Fibroblast of peridontal ligament (primary cell): ENCODE measurements around the gene NAP1L1.

Source experiments
- DNase-seq: peaks from one replicate; pipeline ENCODE4 v3.0.0-alpha.2; 2010; ENCODE audit errors: extremely low read depth

Gene NAP1L1, protein sequence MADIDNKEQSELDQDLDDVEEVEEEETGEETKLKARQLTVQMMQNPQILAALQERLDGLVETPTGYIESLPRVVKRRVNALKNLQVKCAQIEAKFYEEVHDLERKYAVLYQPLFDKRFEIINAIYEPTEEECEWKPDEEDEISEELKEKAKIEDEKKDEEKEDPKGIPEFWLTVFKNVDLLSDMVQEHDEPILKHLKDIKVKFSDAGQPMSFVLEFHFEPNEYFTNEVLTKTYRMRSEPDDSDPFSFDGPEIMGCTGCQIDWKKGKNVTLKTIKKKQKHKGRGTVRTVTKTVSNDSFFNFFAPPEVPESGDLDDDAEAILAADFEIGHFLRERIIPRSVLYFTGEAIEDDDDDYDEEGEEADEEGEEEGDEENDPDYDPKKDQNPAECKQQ

DNA sequence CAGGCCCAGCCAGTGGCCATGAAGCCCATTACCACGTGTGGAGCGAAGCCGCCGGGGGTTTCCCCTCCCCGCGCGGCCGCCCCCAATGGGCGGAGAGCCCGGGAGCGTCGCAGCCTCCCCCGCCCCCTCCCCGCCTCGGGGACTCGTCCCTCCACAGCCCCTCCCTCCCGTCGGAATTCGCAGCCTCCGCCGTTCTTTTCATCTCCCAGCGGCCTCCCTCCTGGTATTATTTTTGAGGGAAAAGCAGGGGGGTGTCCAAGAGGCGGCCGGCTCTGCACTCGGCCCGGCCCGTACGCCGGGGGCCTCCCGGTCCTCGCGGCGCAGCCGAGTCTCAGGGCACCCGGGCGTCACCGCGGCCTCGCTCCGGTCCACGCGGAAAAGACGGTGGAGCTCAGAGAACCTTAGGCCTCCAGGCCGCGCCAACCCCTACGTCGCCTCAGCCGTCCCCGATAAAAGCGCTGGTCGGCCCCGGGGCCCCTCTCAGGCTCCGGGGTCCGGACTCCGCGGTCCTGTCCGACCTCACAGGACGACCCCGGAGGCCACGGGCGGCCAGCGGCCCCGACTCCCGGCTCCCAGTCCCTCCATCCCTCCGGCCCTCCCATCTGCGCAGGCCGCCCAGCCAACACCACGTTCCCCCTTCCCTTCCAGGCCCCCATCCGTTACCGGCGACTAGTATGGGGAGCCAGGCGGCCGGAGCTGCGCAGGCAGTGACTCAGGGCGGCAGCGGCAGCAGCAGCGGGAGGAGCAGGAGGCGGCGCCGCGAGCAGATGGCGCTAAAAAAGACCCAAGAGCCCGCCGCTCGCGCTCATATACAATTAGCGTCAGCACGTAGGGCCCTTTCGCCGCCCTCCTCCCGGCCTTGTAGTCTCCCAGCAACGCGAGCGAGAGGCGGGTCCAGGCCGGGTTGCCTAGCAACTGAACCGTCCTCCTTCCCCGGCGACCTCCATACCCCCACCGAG lies at the start of gene NAP1L1:
NAP1L1 (minus strand) TSS at position 782 of the 959 bp plus-strand sequence. CDS start 10,466 bp downstream, outside the sequence.
- DNase-seq = peak; percentile 97

DNA sequence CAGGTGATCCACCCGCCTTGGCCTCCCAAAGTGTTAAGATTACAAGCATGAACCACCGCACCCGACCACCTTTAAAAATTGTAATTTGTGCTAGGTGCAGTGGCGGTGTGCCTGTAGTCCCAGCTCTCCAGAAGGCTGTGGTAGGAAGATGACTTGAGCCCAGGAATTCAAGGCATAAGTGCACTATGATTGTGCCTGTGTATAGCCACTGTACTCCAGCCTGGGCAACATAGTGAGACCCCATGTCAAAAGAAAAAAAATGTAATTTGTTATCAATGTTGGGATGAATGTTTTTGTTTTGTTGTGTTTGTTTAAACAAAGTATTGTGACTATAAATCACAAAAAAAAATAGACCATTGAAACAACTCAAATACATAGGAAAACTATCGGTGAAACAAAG lies 43.1 kb upstream of the NAP1L1 start:
- DNase-seq = no peak

- no peak for DNase-seq
Observed at GRCh38 chr12:76124456-76124855, 40.0 kb upstream of the NAP1L1 start.

DNA sequence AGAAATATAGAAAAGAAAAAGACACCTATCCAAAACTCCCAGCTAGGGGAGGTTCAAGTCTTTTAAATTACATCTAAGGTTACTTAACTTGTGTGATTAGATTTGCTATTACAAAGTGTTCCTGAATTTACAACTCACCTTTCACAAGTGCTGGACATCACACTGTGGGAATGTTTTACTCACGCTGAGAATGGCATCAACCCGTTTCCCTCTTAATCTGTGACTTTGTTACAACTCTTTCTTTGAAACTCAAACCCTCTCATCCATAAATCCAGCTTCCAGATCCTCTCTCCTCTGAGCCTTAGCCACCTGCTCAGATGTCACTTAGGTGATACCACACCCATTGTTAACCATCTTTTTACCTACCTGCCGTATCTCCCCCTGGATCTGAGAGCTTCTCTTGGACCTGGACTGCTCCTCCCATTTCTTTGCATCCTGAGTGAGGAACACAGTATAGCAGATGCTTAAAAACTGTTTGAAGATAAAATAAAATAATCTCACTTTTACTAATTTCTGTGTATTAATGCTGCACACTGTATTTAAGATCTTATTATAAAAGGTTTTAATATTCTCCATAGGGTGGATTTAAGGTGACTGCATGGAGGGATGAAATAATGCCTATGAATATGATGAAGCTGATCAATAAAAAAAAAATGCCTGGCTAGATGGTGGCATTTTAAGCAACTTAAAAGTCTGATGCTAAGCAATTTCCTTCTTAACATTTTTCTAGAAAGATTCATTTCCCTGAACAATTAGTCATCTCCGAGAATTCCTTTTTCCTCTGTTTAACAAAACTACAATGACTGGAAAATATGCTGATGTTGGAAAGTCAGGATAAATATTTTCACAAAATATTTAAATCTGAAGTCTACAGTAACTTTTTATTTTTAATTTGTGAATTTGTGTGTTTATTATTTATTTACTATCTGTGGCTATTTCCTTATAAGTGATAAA lies 39.1 kb upstream of the NAP1L1 start:
- peak; percentile 79 for DNase-seq

DNA sequence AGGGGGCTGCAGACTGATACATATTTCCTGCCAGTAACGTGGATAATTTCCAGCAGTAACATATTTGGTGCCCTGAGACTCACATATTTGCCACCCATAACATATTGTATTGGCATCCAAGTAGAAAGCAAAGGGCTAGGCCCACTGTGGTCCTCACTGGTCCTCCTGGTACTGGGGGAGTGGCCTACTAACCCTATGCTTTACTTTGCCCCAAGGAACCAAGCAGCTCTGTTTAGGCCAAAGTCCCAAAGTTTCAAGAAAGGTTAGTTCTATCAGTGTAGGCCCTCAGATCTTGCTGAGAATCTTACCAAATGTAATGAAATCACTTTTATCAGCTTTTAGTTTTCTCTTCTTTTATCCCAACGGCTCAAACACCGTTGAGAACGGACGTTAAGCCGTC lies 35.4 kb upstream of the NAP1L1 start:
- DNase-seq = no peak

DNA sequence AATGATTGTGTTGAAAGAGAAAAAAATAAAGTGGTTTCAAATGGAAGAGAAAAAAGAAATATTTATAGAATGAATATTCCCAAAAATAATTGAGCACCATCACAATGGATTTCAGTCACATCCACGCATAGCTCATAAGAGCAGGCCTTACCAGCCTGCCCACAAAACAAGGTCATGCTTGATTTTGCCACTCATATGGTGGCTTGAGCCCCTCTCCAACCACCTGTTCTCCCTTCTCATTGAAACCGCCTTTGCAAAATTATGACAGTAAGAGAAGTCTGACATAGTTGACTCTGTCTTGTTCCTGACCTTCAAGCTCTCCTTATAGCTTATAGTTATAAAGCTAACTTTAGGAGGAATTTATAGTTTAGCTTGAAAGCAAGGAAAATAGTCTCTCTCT lies 33.3 kb upstream of the NAP1L1 start:
- DNase-seq = no peak

DNA sequence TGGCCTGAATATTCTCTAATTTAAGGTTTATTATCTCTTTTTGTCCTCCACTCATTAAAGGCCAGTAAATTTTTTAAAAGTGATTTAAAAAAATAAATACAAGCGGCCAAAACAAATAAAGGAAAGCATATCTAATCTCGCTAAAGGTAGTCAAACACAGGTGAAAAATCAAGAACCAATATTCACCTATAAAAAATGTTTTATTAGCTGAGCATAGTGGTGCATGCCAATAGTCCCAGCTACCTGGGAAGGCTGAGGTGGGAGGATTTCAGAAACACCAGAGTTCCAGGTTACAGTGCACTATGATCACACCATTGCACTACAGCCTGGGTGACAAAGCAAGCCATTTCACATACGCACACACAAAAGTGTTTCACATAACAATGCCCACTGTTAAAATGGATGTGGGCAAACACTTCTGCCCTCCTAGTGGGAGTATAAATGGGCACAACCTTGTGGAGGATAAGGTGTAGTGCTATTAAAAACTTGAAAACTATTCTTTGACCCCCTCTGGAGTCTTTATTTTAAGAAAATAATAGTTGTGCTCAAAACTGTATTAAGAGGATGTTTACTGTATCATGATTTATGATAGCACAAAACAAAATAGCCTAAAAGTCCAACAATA lies 32.7 kb upstream of the NAP1L1 start:
- DNase-seq = no peak

DNA sequence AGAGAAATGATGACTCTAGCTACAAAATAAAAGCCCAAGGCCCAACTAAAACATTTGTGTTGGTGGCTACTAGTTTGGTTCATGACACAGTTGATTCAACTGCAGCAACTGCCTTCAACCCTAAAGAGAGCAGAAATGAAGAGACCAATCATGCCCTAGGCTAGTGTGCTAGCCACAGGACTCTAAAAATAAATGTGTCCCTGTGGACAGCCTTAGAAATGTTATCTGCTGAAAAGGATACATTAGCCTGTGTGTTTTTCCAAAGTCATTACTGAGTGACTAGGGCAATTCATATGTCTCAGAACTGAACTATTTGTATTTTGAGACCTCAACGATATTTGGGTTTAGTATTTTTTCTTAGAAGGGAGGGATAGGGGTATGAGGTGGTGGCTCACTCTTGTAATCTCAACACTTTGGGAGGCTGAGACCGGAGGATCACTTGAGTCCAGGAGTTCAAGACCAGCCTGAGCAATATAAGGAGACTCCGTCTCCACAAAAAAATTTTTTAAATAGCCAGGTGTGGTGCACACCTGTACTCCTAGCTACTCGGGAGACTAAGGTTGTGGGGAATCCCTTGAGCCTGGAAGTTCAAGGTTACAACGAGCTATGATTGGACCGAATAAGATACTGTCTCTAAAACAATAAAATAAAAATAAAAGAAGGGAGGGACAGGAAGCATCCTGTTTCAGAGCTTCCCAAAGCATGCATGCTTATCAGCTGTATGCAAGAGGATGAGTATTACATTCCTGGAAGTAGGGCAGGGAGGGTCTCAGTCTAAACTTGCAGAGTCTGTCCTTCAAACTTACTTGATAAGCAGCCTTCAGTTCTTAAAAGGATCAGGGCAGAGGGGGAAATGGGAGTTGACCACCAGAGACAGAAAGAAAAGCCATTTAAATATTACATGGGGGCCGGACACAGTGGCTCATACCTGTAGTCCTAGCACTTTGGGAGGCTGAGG lies 29.6 kb upstream of the NAP1L1 start:
- peak; percentile 52 for DNase-seq

DNA sequence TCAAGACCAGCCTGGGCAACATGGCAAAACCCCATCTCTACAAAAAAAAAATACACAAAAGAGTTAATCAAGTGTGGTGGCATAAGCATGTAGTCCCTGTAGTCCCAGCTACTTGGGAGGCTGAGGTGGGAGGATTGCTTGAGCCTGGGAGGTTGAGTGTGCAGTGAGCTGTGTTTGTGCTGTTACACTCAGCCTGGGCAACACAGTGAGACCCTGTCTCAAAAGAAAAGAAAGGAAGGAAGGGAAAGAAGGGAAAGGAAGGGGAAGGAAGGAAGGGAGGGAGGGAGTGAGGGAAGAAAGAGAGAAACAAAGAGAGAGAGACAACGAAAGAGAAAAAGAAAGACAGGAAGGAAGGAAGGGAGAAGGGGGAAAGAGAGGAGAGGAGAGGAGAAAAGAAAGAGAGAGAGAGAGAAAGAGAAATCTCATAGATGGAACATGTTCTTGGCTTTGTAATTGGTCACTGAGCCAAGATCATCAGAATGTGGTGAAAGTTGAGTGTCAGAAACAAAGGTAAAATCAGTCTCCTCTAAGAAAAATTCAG lies 26.8 kb upstream of the NAP1L1 start:
- no peak for DNase-seq

GRCh38 chr12:76109879-76110278 lies 25.4 kb upstream of the NAP1L1 start:
- no peak for DNase-seq

- no peak for DNase-seq
Observed at GRCh38 chr12:76108356-76108755, 23.9 kb upstream of the NAP1L1 start.

DNA sequence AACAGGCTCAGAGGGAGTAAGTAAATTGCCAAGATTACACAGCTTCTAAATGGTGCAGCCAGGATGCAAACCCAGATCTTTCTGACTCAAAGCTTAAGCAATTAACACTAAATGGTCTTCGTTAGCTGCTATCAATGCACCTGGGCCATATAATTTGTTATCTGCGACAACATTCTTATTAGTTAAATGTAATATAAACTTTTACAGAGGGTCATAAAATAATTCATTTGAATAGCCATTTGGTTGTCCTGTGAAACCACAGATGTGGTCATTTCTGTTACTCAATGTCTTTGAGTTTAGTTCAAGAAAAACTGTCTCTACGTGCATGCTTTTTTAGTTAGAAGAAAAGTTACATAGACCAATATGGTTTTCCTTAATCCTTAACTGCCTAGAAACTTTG lies 22.1 kb upstream of the NAP1L1 start:
- DNase-seq = peak; percentile 9

DNA sequence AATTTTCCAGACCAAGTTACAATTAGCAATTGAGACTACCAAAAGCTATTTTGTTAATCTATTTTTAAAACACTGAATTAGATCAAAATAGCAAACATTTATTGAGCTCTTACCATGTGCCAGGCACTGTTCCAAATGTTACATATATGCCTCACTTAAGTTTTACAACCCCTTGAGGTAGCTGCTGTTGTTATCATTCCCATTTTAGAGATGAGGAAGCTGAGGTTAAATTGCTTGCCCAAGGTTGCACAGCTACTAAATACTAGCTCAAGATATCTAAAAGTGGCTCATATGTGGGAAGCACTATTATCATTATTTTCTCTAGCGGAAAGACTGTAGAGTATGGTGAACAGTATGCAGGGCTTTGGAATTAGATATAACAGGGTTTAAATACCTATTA lies 19.5 kb upstream of the NAP1L1 start:
- no peak for DNase-seq

- DNase-seq = no peak
Observed at GRCh38 chr12:76101739-76102385, 17.4 kb upstream of the NAP1L1 start.

DNA sequence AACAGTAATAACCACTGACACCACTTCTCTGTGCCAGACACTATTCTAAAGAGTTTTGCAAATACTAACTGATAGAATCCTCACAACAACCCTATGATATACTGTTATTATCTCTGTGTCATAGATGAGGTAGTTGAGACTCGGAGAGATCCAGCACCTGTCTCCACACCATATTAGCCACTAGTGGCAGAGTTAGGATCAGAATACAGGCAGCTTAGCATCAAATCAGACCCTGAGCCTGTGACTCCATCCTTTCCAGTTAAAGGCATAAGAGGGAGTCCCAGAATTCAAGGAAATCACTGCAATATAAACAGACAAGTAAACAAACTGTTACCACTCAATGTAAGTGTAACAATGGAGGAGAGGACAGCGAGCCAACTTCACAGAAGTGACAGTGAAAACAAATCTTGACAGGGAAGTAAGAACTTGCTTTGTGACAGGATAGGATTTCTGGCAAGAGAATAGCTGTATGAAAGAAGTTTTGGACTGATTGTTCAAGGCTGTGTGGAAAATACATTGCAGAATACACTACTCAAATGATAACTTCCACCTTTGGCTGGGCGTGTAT lies 11.7 kb upstream of the NAP1L1 start:
- no peak for DNase-seq

DNA sequence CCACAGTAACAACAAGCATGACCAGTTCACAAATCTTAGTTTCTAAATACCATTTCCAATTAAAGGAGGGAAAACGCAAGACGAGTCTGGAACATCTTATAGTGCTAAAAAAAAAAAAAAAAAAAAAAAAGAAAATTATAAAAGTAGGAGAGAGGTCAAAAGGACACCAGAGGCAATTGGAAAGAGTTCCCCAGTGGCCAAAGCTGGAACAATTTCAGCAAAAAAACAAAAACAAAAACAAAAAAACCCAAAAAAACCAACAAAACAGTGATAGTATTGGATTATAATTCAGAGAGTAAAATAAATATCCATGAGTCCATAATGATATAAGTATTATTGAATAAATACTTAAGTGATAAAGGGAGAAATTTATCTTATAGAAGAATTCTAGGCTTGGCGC lies 10.3 kb upstream of the NAP1L1 start:
- no peak for DNase-seq

GRCh38 chr12:76091246-76091754 lies 6.8 kb upstream of the NAP1L1 start:
- no peak for DNase-seq

GRCh38 chr12:76085520-76085868 lies 1.0 kb upstream of the NAP1L1 start:
- DNase-seq = peak; percentile 52
